Measurements from ENCODE around the gene GNG7.
"Not testable (repeated sequence)": the region's sequence is repeated elsewhere in the genome, so short reads cannot be mapped to it uniquely, and the experiment has no call there.

DNA sequence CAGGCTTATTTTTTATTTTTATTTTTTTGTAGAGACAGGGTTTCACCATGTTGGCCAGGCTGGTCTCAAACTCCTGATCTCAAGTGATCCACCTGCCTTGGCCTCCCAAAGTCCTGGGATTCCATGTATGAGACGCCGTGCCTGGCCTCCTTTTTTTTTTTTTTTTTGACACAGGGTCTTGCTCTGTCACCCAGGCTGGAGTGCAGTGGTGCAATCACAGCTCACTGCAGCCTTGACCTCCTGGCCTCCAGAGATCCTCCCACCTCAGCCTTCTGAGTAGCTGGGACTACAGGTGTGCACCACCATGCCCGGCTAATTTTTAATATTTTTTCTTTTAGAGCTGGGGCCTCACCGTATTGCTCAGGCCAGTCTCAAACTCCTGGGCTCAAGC is 159.4 kb downstream of the GNG7 start:
- TF ChIP-seq SP1 (IDR thresholded peaks at IDR 0.05); HDGF (IDR thresholded peaks at IDR 0.05; ENCODE audit: borderline replicate concordance); L3MBTL2 (conservative IDR thresholded peaks at IDR 0.05); ARNT (IDR thresholded peaks at IDR 0.05); ELF4 (IDR thresholded peaks at IDR 0.05); BHLHE40 (IDR thresholded peaks at IDR 0.05; ENCODE audit: borderline replicate concordance); SUZ12 (IDR thresholded peaks at IDR 0.05): not testable (repeated sequence)
- TF ChIP-seq ZNF384 (IDR thresholded peaks at IDR 0.05): peak; percentile 64; the same call in 1 of the 2 replicates
